GM18502 (cell line): ENCODE measurements around the gene HIF1A.

Experiments
- ATAC-seq: cut with Tn5 transposase; IDR thresholded peaks from one replicate; pipeline ENCODE4 v1.9.1; 2021; ENCODE audit warnings: mild to moderate bottlenecking; ENCODE audit not compliant: unreplicated experiment, poor library complexity

The HIF1A gene

DNA sequence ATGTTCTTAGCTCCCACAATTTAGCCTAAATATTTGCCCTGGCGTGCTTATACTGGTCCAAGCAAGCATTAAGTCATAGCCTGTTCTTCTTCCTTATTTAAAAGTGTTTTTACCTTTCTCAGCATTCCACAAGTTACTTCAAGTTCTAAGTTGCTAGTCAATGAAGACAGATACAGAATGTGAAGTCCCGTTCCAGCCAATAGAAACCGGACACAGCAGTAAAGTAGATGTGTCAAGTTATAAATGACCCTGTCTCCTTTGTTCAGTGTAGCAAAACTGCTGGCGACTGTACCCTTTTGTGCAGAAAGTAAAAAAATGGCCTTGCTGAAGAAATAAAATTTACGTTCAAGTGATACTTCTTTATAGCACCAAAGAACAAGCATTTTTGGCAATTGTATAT is 70.8 kb downstream of the HIF1A start:
- ATAC-seq: no peak

DNA sequence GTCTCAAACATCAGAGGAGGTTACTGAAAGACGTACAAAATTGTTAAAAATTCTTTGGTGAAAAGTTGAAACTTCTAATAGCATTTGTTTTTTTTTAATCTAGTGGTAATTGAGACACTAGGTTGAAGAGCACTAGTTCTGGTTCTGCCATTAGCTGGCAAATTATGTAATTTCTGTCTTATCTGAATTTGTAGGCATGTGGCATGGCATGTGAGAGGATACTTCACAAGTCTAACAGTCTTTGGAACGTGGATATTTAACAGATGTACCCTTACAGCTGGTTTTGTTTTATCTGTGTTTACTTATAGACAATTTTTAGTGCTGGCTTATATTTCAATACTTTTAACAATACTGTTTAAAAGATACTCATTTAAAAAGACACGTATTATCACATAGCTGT is 72.9 kb downstream of the HIF1A start:
- ATAC-seq: no peak

DNA sequence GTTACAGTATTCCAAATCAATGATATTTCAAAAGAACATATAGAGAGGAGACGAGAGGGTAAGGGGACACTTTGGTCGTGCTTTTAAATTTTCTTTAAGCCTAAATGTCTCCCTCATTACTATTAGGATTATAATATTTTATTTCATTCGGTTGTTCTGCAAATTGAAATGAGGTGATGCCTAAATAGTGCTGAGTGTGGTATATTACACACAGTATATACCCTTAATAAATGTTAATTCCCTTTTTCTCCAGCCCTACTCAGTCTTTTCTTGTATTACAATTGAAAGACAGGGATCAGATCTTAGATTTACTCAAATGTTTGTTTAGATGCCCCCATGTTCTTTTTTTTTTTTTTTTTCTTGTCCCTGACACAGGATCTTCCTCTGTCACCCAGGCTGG is 74.6 kb downstream of the HIF1A start:
- no peak for ATAC-seq

GRCh38 chr14:61774861-61775260 is 79.5 kb downstream of the HIF1A start:
- no peak for ATAC-seq

GRCh38 chr14:61780125-61780524 is 84.8 kb downstream of the HIF1A start:
- ATAC-seq: peak; percentile 69

GRCh38 chr14:61797309-61797708 is 102.0 kb downstream of the HIF1A start:
- ATAC-seq: no peak
